ENCODE data around the gene VKORC1.

GRCh38 chr16:31131841-31132271, 37.3 kb upstream of the VKORC1 start:
- TF ChIP-seq CTCF (conservative IDR thresholded peaks at IDR 0.05) (no peak), ZFX (IDR thresholded peaks at IDR 0.05) (no peak)

All from C4-2B (cell line).